SK-N-SH (cell line): ENCODE results near the gene IBSP. TPM values are rescaled to one million over a fixed set of nuclear protein-coding genes. Genes with fewer than 3 reads are reported as not detected.

ENCODE experiments used
- CTCF ChIA-PET: fragments of 300-600, 350-600 bp; formaldehyde crosslinking; extraction: SDS; loops from one replicate; lab custom pipeline; 2021; lab: Yijun Ruan, JAX
- POLR2A ChIA-PET: fragments of 350-600 bp; sonication (Branson Sonifier 250); formaldehyde crosslinking; extraction: SDS; loops from one replicate; lab custom pipeline; 2020; ENCODE audit warnings: antibody characterized with exemption, inconsistent platforms; lab: Yijun Ruan, JAX
- DNase-seq: peaks from one replicate; pipeline ENCODE4 v3.0.0; 2012
- H2AFZ ChIP-seq: fragments of 200-600 bp; sonication (generic); 2 replicates; pipeline ENCODE4 v1.8.1; 2016; ENCODE audit warnings: antibody characterized with exemption, mild to moderate bottlenecking, low read depth
- H3F3A ChIP-seq: fragments of 200-600 bp; sonication (generic); replicated peaks from 2 replicates; pipeline ENCODE3; 2016; ENCODE audit warnings: antibody characterized with exemption, mild to moderate bottlenecking; ENCODE audit not compliant: insufficient read depth
- H3K27ac ChIP-seq, 2 experiments: fragments of 200-500 bp in 1 of 2; fragments of 200-600 bp in 1 of 2; sonication (Bioruptor generic) in 1 of 2; sonication (generic), shearing (Covaris generic) in 1 of 2; 2 replicates each; pipeline versions ENCODE4 v1.5.1 to v1.6.1; 2014 to 2016; ENCODE audit warnings: low read depth in 2 of 2, inconsistent platforms in 1 of 2, low read length in 1 of 2, mild to moderate bottlenecking in 1 of 2, mixed read lengths in 1 of 2
- H3K27me3 ChIP-seq: fragments of 200-600 bp; sonication (generic), shearing (Covaris generic); 2 replicates; pipeline ENCODE4 v1.6.1; 2016; ENCODE audit warnings: mixed run types; ENCODE audit not compliant: insufficient read depth
- H3K36me3 ChIP-seq, 2 experiments: fragments of 200-500 bp in 1 of 2; fragments of 200-600 bp in 1 of 2; sonication (Bioruptor generic) in 1 of 2; sonication (generic) in 1 of 2; replicated peaks in 1 of 2; 2 replicates each; pipeline versions ENCODE3 to v1.5.1; 2014 to 2016; ENCODE audit warnings: low read length in 1 of 2, mild to moderate bottlenecking in 1 of 2; ENCODE audit not compliant: insufficient read depth in 2 of 2, control insufficient read depth in 1 of 2
- H3K4me1 ChIP-seq, 2 experiments: fragments of 200-500 bp in 1 of 2; fragments of 200-600 bp in 1 of 2; sonication (Bioruptor generic) in 1 of 2; sonication (generic), shearing (Covaris generic) in 1 of 2; 2 replicates each; pipeline versions ENCODE4 v1.5.1 to v1.6.1; 2014 to 2016; ENCODE audit warnings: low read depth in 1 of 2, low read length in 1 of 2, mixed run types in 1 of 2; ENCODE audit not compliant: insufficient read depth in 2 of 2, control insufficient read depth in 1 of 2
- H3K4me2 ChIP-seq: fragments of 200-600 bp; sonication (generic), shearing (Covaris generic); 2 replicates; pipeline ENCODE4 v1.6.1; 2017; ENCODE audit warnings: mixed run types
- H3K4me3 ChIP-seq, 2 experiments: fragments of 200-500 bp in 1 of 2; fragments of 200-600 bp in 1 of 2; sonication (Bioruptor generic) in 1 of 2; sonication (generic), shearing (Covaris generic) in 1 of 2; 2 replicates each; pipeline versions ENCODE4 v1.5.1 to v1.8.1; 2014 to 2016; ENCODE audit warnings: low read depth in 2 of 2, inconsistent platforms in 1 of 2, low read length in 1 of 2, mild to moderate bottlenecking in 1 of 2, mixed read lengths in 1 of 2, moderate library complexity in 1 of 2
- H3K79me2 ChIP-seq: fragments of 200-600 bp; sonication (generic); 2 replicates; pipeline ENCODE4 v1.8.1; 2017; ENCODE audit warnings: mild to moderate bottlenecking; ENCODE audit not compliant: insufficient read depth
- H3K9ac ChIP-seq: fragments of 200-600 bp; sonication (generic); 2 replicates; pipeline ENCODE4 v1.6.1; 2017; ENCODE audit warnings: mixed run types
- H3K9me2 ChIP-seq: fragments of 200-600 bp; sonication (generic); 2 replicates; pipeline ENCODE4 v1.6.1; 2017; ENCODE audit warnings: mixed run types
- H3K9me3 ChIP-seq: fragments of 200-600 bp; sonication (generic); 2 replicates; pipeline ENCODE4 v1.6.1; 2017; ENCODE audit warnings: mixed run types, mild to moderate bottlenecking, moderate library complexity
- H4K20me1 ChIP-seq: fragments of 200-600 bp; sonication (generic); 2 replicates; pipeline ENCODE4 v1.6.1; 2017; ENCODE audit warnings: mild to moderate bottlenecking, mixed run types; ENCODE audit not compliant: insufficient read depth
- EZH2phosphoT487 ChIP-seq: fragments of 200-600 bp; sonication (generic); IDR thresholded peaks from 2 replicates; pipeline ENCODE4 v1.6.1; 2017; ENCODE audit warnings: low read depth, mixed run types, mild to moderate bottlenecking, antibody characterized with exemption, moderate library complexity, borderline replicate concordance
- FOSL2 ChIP-seq: IDR thresholded peaks from 2 replicates; pipeline ENCODE4 v1.4.0; 2012; ENCODE audit warnings: low read depth, mild to moderate bottlenecking, moderate library complexity, borderline replicate concordance
- FOXJ3 ChIP-seq: sonication (generic); formaldehyde crosslinking; IDR thresholded peaks from 2 replicates; pipeline ENCODE4 v1.5.1; 2020; ENCODE audit warnings: mild to moderate bottlenecking, missing genetic modification reagents
- GABPA ChIP-seq: IDR thresholded peaks from 2 replicates; pipeline ENCODE4 v1.4.0; 2012; ENCODE audit warnings: low read depth, mild to moderate bottlenecking
- GATA2 ChIP-seq: sonication (generic); formaldehyde crosslinking; IDR thresholded peaks from 2 replicates; pipeline ENCODE4 v1.5.0; 2020; ENCODE audit warnings: mild to moderate bottlenecking, missing genetic modification reagents
- IRF3 ChIP-seq: fragments of 150-350 bp; IDR thresholded peaks from 2 replicates; pipeline ENCODE4 v1.6.1; 2016; ENCODE audit warnings: mild to moderate bottlenecking, low read depth, low read length
- MXI1 ChIP-seq: IDR thresholded peaks from 2 replicates; pipeline ENCODE4 v1.6.1; 2012; ENCODE audit warnings: mild to moderate bottlenecking, low read depth, low read length, improper control_type of control experiment
- NFIC ChIP-seq: IDR thresholded peaks from 2 replicates; pipeline ENCODE4 v1.4.0; 2012; ENCODE audit warnings: borderline replicate concordance
- POLR2AphosphoS5 ChIP-seq: IDR thresholded peaks from 2 replicates; pipeline ENCODE4 v1.6.1; 2012; ENCODE audit warnings: low read depth, low read length
- RCOR1 ChIP-seq: fragments of 150-350 bp; IDR thresholded peaks from 2 replicates; pipeline ENCODE4 v1.6.1; 2017; ENCODE audit warnings: antibody characterized with exemption, low read length
- RFX5 ChIP-seq: IDR thresholded peaks from 2 replicates; pipeline ENCODE4 v1.6.1; 2012; ENCODE audit warnings: mild to moderate bottlenecking, improper control_type of control experiment, low read length
- SIN3A ChIP-seq: IDR thresholded peaks from 2 replicates; pipeline ENCODE4 v1.6.1; 2012; ENCODE audit warnings: low read depth, mild to moderate bottlenecking, low read length, moderate library complexity, borderline replicate concordance
- TAF1 ChIP-seq: IDR thresholded peaks from 2 replicates; pipeline ENCODE4 v1.6.1; 2012; ENCODE audit warnings: low read depth, mild to moderate bottlenecking, low read length, moderate library complexity, borderline replicate concordance
- TEAD4 ChIP-seq: IDR thresholded peaks from 2 replicates; pipeline ENCODE4 v1.4.0; 2012; ENCODE audit warnings: mild to moderate bottlenecking, borderline replicate concordance; ENCODE audit not compliant: insufficient read depth
- ZBTB33 ChIP-seq: IDR thresholded peaks from 2 replicates; pipeline ENCODE4 v1.4.0; 2012; ENCODE audit warnings: low read depth, borderline replicate concordance
- WGBS: methylation state at CpG from one replicate; pipeline ENCODE4 v1.1.6; 2017; ENCODE audit warnings: low lambda C conversion rate; 5-methylcytosine and 5-hydroxymethylcytosine counted together
- polyA plus RNA-seq, 3 experiments: library from polyadenylated mRNA; depleted of rRNA; stranded (reverse); fragments of >200 nt; gene quantifications; 2 replicates each; pipeline ENCODE4 v1.2.3, GENCODE V29; 2012
- TF ChIP-seq, protein P1 (sequence below): IDR thresholded peaks from 2 replicates; pipeline ENCODE4 v1.4.0; 2012; ENCODE audit warnings: low read depth

The IBSP gene
- polyA plus RNA-seq, 1 of the 3 experiments (the other 2 are of a cell fraction): not detected

DNA sequence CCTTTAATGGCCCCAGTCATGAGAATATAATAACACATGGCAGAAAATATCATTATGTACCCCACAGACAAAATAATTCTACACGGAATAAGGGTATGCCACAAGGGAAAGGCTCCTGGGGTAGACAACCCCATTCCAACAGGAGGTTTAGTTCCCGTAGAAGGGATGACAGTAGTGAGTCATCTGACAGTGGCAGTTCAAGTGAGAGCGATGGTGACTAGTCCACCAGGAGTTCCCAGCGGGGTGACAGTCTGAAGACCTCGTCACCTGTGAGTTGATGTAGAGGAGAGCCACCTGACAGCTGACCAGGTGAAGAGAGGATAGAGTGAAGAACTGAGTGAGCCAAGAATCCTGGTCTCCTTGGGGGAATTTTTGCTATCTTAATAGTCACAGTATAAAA, 46.9 kb downstream of the IBSP start:
- Histone ChIP-seq H4K20me1 (no peaks in the 10 kb centered on the region), H2AFZ (no peak overlapping the region), H3K9me3 (no peaks in the 10 kb centered on the region), H3K4me2 (no peak overlapping the region), H3K36me3 (no peaks in the 10 kb centered on the region), H3K9ac (no peak overlapping the region), H3K27ac (no peak overlapping the region), H3K79me2 (no peaks in the 10 kb centered on the region), H3F3A (peaks cover 5% of the 10 kb centered on the region), H3K9me2 (no peaks in the 10 kb centered on the region), H3K4me3 (no peak overlapping the region), H3K4me1 (peaks cover 0 to 3% of the 10 kb centered on the region in 2 experiments; a peak in 2 of 4 replicates), H3K27me3 (no peaks in the 10 kb centered on the region)
- ChIA-PET POLR2A (no interaction called here), CTCF (interaction anchor here (0.8 to 9.4 kb wide), 4 partner anchors 9 to 365 kb away, joined by 3 to 182 read pairs (median 63); partner anchors contain the start of gene SPP1)
- DNase-seq: no peak
- TF ChIP-seq EZH2phosphoT487: no peak
- TF ChIP-seq RCOR1: no peak
- TF ChIP-seq TAF1: no peak
- no peak for TF ChIP-seq SIN3A
- no peak for TF ChIP-seq TEAD4
- no peak for TF ChIP-seq GATA2
- no peak for TF ChIP-seq IRF3
- TF ChIP-seq ZBTB33: no peak
- no peak for TF ChIP-seq MXI1
- TF ChIP-seq FOSL2: no peak
- TF ChIP-seq, protein P1, sequence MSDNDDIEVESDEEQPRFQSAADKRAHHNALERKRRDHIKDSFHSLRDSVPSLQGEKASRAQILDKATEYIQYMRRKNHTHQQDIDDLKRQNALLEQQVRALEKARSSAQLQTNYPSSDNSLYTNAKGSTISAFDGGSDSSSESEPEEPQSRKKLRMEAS: no peak
- no peak for TF ChIP-seq RFX5
- no peak for TF ChIP-seq POLR2AphosphoS5
- TF ChIP-seq FOXJ3 (CRISPR knock-in tag): no peak
- TF ChIP-seq NFIC: no peak
- TF ChIP-seq GABPA: no peak
- WGBS: 53% methylated on average over 5 of the region's 5 CpGs
